Glutamatergic neuron (in vitro differentiated cells): ENCODE results near the gene GNL1. TPM values are rescaled to one million over a fixed set of nuclear protein-coding genes. Genes with fewer than 3 reads are reported as not detected.
"Not testable (repeated sequence)": the region's sequence is repeated elsewhere in the genome, so short reads cannot be mapped to it uniquely, and the experiment has no call there.

Experiments
- DNase-seq: peaks from one replicate; pipeline ENCODE4 v3.0.0; 2022
- H3K27ac Mint-ChIP-seq: one replicate; pipeline ENCODE4 v1.8.0; 2020; ENCODE audit warnings: mild to moderate bottlenecking, mixed read lengths, inconsistent platforms; ENCODE audit not compliant: unreplicated experiment
- H3K27me3 Mint-ChIP-seq: one replicate; pipeline ENCODE4 v1.8.0; 2020; ENCODE audit warnings: mild to moderate bottlenecking, moderate library complexity, mixed read lengths, inconsistent platforms; ENCODE audit not compliant: unreplicated experiment
- H3K36me3 Mint-ChIP-seq: one replicate; pipeline ENCODE4 v1.8.0; 2020; ENCODE audit warnings: mild to moderate bottlenecking, mixed read lengths, inconsistent platforms; ENCODE audit not compliant: unreplicated experiment
- H3K4me1 Mint-ChIP-seq: one replicate; pipeline ENCODE4 v1.8.0; 2020; ENCODE audit warnings: mild to moderate bottlenecking, low read depth, mixed read lengths, inconsistent platforms; ENCODE audit not compliant: unreplicated experiment
- H3K4me3 Mint-ChIP-seq: one replicate; pipeline ENCODE4 v1.8.0; 2020; ENCODE audit warnings: mild to moderate bottlenecking, mixed read lengths, inconsistent platforms; ENCODE audit not compliant: unreplicated experiment
- H3K9me3 Mint-ChIP-seq: one replicate; pipeline ENCODE4 v1.8.0; 2020; ENCODE audit warnings: mild to moderate bottlenecking, moderate library complexity, mixed read lengths, inconsistent platforms; ENCODE audit not compliant: unreplicated experiment
- total RNA-seq: library from RNA; stranded (reverse); fragmentation: NEBNext Ultra II Directional; extraction: Animal tissue kit (Norgen Biotek cat#: 25700); gene quantifications from one replicate; pipeline ENCODE4 v1.2.1, GENCODE V29; 2021; ENCODE audit not compliant: unreplicated experiment
- TF ChIP-seq, protein P1 (sequence below): fragments of 200-600 bp; sonication (generic); IDR thresholded peaks from one replicate; pipeline ENCODE4 v1.5.0; 2021; ENCODE audit not compliant: partially characterized antibody, unreplicated experiment

Gene GNL1
- total RNA-seq, 1 donor from 2014 or later, result 42.1 TPM

- H3K27ac Mint-ChIP-seq, result no peak overlapping the region
- TF ChIP-seq, protein P1, sequence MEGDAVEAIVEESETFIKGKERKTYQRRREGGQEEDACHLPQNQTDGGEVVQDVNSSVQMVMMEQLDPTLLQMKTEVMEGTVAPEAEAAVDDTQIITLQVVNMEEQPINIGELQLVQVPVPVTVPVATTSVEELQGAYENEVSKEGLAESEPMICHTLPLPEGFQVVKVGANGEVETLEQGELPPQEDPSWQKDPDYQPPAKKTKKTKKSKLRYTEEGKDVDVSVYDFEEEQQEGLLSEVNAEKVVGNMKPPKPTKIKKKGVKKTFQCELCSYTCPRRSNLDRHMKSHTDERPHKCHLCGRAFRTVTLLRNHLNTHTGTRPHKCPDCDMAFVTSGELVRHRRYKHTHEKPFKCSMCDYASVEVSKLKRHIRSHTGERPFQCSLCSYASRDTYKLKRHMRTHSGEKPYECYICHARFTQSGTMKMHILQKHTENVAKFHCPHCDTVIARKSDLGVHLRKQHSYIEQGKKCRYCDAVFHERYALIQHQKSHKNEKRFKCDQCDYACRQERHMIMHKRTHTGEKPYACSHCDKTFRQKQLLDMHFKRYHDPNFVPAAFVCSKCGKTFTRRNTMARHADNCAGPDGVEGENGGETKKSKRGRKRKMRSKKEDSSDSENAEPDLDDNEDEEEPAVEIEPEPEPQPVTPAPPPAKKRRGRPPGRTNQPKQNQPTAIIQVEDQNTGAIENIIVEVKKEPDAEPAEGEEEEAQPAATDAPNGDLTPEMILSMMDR, result no peak
- no peak overlapping the region for H3K4me3 Mint-ChIP-seq
- peaks cover 10% of the 10 kb centered on the region for H3K9me3 Mint-ChIP-seq
- H3K27me3 Mint-ChIP-seq, result peaks cover 9% of the 10 kb centered on the region
- peaks cover 4% of the 10 kb centered on the region for H3K4me1 Mint-ChIP-seq
- peaks cover 8% of the 10 kb centered on the region for H3K36me3 Mint-ChIP-seq
- no peak for DNase-seq
Observed at GRCh38 chr6:30600451-30600961, 44.2 kb upstream of the GNL1 start.

DNA sequence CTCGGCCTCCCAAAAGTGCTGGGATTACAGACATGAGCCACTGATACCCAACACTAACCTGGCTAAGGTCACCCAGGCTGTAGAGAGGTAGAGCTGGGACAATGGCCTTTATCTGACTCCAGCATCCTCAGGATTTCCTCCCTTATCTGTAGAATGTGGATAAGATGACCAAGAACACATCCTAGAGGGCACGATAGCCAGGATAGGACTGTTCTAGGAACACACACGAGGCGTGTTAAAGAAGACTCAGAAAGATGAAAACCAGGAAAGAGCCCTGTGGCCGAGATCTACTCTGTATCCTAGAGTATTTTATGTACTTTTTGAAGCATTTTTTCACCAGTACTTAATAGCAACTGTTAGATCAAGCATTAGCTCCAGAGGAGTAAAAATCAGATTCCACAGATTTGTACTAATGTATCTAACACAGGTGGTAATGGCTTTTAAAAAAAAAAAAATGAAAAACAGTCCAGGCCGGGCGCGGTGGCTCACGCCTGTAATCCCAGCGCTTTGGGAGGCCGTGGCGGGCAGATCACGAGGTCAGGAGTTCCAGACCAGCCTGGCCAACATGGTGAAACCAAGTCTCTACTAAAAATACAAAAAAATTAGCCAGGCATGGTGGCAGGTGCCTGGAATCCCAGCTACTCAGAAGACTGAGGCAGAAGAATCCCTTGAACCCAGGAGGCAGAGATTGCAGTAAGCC, 43.5 kb upstream of the GNL1 start:
- peaks cover 4% of the 10 kb centered on the region for H3K4me1 Mint-ChIP-seq
- peaks cover 10% of the 10 kb centered on the region for H3K9me3 Mint-ChIP-seq
- TF ChIP-seq, protein P1, result no peak
- peaks cover 8% of the 10 kb centered on the region for H3K36me3 Mint-ChIP-seq
- peaks cover 10% of the 10 kb centered on the region for H3K27me3 Mint-ChIP-seq
- no peak overlapping the region for H3K27ac Mint-ChIP-seq
- no peak for DNase-seq
- no peak overlapping the region for H3K4me3 Mint-ChIP-seq

DNA sequence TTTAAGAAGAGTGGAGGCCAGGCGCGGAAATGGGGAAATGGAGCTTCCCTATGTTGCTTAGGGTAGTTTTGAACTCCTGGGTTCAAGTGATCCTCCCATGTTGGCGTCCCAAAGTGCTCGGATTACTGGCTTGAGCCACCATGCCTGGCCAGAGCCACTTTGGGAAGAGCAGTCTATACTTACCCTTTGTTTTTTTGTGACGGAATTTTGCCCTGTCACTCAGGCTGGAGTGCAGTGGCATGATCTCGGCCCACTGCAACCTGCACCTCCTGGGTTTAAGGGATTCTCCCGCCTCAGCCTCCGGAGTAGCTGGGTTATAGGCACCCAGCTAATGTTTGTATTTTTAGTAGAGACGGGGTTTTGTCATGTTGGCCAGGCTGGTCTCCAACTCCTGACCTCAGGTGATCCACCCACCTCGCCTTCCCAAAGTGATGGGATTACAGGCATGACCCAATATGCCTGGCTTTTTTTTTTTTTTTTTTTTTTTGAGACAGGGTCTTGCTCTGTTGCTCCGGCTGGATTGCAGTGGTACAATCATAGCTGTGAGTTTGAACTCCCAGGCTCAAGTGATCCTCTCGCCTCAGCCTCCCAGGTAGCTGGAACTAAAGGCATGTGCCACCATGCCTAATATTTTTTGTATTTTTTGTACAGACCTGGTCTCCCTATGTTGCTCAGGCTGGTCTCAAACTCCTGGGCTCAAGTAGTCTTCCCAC, 42.8 kb upstream of the GNL1 start:
- Mint-ChIP-seq H3K9me3 (peaks cover 8% of the 10 kb centered on the region), H3K27ac (no peak overlapping the region), H3K36me3 (peaks cover 8% of the 10 kb centered on the region), H3K4me1 (peaks cover 4% of the 10 kb centered on the region), H3K27me3 (peaks cover 10% of the 10 kb centered on the region), H3K4me3 (no peak overlapping the region)
- TF ChIP-seq, protein P1, result no peak
- DNase-seq, result no peak

- peak; percentile 88 for DNase-seq
- H3K36me3 Mint-ChIP-seq, H3K4me3 Mint-ChIP-seq, H3K27me3 Mint-ChIP-seq, H3K4me1 Mint-ChIP-seq, H3K9me3 Mint-ChIP-seq: not testable (repeated sequence)
- peak overlapping the region; percentile 10 for H3K27ac Mint-ChIP-seq
- TF ChIP-seq, protein P1, result peak; percentile 81
Observed at GRCh38 chr6:30597315-30598144, 41.2 kb upstream of the GNL1 start.
